ENCODE results near the gene SOX6.

DNA sequence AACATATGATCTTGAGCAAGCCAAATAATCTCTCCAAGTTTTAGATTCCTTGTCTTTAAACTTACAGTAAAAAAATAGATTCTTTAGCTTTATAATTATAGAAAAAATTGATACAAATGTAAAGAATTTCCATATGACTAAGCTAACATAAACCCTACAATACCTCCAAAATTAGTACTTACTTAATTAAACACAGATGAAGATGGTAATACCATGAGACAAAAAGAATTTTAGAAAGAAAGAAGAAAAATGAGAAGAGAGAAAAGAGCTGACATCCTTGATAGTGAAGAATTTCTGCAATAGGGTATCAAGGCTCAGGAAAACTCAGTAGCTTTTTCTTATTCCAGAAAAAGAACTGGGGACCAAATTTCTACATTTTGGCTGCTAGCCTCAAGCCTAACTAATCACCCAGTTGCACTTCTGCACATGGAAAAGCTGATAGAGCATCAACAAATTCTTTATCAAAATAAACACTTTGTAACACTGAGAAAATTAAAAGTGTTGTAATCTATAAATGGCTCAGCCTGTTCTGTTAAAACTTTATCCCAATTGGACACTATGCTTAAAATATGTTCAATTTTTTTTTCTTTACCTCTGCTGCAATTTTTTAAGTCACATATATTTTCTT lies 24.7 kb upstream of the SOX6 start:
- TF ChIP-seq, protein P1, sequence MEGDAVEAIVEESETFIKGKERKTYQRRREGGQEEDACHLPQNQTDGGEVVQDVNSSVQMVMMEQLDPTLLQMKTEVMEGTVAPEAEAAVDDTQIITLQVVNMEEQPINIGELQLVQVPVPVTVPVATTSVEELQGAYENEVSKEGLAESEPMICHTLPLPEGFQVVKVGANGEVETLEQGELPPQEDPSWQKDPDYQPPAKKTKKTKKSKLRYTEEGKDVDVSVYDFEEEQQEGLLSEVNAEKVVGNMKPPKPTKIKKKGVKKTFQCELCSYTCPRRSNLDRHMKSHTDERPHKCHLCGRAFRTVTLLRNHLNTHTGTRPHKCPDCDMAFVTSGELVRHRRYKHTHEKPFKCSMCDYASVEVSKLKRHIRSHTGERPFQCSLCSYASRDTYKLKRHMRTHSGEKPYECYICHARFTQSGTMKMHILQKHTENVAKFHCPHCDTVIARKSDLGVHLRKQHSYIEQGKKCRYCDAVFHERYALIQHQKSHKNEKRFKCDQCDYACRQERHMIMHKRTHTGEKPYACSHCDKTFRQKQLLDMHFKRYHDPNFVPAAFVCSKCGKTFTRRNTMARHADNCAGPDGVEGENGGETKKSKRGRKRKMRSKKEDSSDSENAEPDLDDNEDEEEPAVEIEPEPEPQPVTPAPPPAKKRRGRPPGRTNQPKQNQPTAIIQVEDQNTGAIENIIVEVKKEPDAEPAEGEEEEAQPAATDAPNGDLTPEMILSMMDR (IDR thresholded peaks at IDR 0.05): no peak
- TF ChIP-seq POLR2A (IDR thresholded peaks at IDR 0.05): no peak
